ENCODE data around the gene ERVK3-1.
"Not testable (repeated sequence)": the region's sequence is repeated elsewhere in the genome, so short reads cannot be mapped to it uniquely, and the experiment has no call there.

ERVK3-1 gene
- 28.4 to 87.6 reads per million in 2 donors for total RNA-seq

GRCh38 chr19:58305065-58305931 is at the start of gene ERVK3-1:
ERVK3-1 (plus strand) TSS chr19:58305377; CDS start chr19:58312169, 6,792 bp downstream.
- peak; percentile 87 for DNase-seq

DNA sequence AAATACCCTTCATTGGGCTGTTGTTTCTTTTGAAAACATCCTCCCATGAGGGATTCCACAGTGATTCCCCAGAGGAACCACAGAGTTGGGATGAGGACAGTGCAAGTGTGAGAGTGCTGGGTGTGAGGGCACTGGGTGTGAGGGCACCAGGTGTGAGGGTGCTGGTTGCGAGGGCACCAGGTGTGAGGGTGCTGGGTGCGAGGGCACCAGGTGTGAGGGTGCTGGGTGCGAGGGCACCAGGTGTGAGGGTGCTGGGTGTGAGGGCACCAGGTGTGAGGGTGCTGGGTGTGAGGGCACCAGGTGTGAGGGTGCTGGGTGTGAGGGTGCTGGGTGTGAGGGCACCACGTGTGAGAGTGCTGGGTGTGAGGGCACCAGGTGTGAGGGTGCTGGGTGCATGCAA is 46.9 kb upstream of the ERVK3-1 start:
- not testable (repeated sequence) for DNase-seq

DNA sequence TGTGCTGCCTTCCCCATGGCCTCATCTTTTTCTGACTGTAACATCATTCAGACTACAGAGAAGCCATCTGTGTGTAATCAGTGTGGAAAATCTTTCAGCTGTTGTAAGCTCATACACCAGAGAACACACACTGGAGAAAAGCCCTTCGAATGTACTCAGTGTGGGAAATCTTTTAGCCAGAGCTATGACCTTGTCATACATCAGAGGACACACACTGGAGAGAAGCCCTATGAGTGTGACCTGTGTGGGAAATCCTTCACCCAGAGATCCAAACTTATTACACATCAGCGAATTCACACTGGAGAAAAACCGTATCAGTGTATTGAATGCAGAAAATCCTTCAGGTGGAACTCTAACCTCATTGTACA is 43.6 kb upstream of the ERVK3-1 start:
- no peak for DNase-seq

GRCh38 chr19:58261968-58262921 is 42.9 kb upstream of the ERVK3-1 start:
- DNase-seq = no peak

DNA sequence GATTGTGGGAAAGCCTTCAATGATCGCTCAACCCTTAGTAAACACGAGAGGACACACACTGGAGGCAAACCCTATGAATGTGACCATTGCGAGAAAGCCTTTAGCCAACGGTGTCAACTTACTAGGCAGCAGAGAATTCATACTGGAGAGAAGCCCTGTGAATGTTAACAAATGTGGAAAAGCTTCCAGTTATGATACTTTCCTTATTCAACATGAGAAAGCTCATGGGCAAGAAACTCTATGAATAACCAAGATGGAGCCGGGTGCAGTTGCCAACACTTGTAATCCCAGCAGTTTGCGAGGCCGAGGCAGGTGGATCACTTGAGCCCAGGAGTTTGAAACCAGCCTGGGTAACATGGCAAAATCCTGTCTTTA is 42.3 kb upstream of the ERVK3-1 start:
- no peak for DNase-seq

GRCh38 chr19:58265100-58265499 is 40.1 kb upstream of the ERVK3-1 start:
- DNase-seq = no peak

- DNase-seq = no peak
These were observed 36.8 kb upstream of the ERVK3-1 start for GRCh38 chr19:58268344-58268743.

DNA sequence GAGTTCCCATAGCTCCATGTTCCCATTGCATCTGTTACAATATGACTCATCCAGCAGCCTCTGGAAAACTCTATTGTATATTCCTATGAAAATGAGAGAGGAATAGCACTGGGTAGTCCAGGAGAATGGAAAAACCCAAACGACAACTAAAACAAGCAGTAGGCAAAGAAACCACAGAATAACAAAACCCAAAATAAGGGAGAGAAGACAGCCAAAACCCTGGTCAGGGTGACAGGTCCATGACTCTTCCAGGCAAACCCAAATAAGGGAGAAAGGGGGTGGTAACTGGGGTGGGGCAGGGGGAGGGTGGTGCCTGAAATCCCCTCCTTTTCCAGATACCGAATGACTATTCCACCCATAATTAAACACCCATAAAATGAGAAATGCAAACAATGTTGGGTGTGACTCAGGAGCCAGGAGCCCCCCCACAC is 30.4 kb upstream of the ERVK3-1 start:
- DNase-seq = no peak

GRCh38 chr19:58275564-58275963 is 29.6 kb upstream of the ERVK3-1 start:
- no peak for DNase-seq

- no peak for DNase-seq
These were observed 28.0 kb upstream of the ERVK3-1 start for GRCh38 chr19:58277197-58277596.

DNA sequence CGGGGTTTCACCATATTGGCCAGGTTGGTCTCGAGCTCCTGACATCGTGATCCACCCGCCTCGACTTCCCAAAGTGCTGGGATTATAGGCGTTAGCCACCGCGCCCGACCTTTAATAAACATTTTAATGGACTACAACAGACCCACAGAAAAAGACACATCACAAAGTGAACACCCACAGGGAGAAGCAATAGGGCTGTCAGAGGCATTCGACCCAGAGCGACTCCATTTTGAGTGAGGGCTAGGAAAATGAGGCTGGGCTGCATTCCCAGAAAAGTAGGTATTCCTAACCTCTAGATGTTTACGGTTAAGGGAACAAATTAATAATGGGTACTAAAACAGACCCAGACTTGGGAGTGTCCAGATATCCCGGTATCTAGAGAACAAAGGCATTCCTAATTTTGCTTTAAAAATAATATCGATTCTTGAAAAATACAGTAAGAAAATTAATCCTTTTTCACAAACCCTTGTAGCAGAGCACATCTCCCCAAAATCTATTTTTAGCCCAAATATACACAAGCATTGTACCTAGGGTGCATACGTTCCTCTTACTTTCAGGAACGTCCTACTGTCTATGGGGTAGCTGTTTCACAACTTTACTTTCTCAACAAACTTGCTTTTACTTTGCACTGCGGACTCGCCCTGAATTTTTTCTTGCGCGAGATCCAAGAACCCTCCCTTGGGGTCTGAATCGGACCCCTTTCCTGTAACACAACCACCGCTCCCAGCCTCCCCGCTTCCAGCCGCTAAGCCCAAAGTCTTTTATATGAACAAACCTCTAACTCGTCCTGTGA is 27.2 kb upstream of the ERVK3-1 start:
- no peak for DNase-seq

- DNase-seq = peak; percentile 93
These were observed 26.6 kb upstream of the ERVK3-1 start, which contains the start of gene ZNF8 for GRCh38 chr19:58278541-58279041. ZNF8 (plus strand) TSS chr19:58278955; CDS start chr19:58279082, 127 bp downstream.

- DNase-seq = peak; percentile 18
These were observed 25.9 kb upstream of the ERVK3-1 start for GRCh38 chr19:58279042-58279924.

- no peak for DNase-seq
These were observed 25.3 kb upstream of the ERVK3-1 start for GRCh38 chr19:58279925-58280316.

DNA sequence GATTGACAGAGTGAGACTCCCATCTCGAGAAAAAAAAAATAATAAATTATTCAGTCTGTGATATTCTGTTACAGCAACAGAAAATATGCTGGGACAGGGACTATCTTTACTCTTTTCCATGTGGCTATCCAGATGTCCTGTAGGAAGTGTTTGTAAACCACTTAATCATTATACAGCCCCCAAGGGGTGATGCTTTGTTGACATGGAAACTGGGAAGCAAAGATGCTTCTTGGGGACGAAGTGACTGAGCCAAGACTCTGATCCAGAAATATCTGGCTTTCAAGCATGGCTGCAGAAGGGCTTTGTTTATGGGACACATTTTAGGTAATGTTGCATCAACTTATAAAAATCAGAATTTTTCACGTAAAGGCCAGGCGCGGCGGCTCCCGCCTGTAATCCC is 21.0 kb upstream of the ERVK3-1 start:
- DNase-seq = no peak

- DNase-seq = no peak
These were observed 13.2 kb upstream of the ERVK3-1 start for GRCh38 chr19:58291943-58292342.

DNA sequence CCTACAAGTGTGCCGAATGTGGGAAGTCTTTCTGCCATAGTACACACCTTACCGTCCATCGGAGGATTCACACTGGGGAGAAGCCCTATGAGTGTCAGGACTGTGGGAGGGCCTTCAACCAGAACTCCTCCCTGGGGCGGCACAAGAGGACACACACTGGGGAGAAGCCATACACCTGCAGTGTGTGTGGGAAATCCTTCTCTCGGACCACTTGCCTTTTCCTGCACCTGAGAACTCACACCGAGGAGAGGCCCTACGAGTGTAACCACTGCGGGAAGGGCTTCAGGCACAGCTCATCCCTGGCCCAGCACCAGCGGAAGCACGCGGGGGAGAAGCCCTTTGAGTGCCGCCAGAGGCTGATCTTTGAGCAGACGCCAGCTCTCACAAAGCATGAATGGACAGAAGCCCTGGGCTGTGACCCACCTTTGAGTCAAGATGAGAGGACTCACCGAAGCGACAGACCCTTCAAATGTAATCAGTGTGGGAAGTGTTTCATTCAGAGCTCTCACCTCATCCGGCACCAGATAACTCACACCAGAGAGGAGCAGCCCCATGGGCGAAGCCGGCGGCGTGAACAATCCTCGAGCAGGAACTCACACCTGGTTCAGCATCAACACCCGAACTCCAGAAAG is 10.3 kb upstream of the ERVK3-1 start:
- DNase-seq = no peak

- DNase-seq = no peak
These were observed 9.1 kb upstream of the ERVK3-1 start for GRCh38 chr19:58296104-58296503.

DNA sequence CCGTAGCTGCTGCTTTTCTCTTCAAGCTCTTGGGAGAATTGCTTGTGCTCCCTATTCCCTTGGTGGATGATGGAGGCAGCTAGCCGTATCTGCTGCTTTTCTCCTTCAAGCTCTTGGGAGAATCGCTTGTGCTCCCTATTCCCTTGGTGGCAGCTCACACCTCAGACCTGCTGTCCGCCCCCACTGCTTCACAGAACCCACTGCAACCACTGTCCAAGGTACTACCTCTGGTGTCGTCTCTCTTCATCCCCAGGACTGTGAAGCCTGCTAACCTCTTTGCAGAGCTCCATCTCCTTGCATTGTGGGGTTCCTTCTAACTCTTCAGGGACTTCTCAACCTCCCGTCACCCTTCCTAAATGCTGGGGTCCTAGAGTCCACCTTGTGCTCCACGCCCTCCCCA is 4.6 kb upstream of the ERVK3-1 start:
- no peak for DNase-seq

GRCh38 chr19:58304255-58304654 is 922 bp upstream of the ERVK3-1 start:
- DNase-seq = no peak

DNA sequence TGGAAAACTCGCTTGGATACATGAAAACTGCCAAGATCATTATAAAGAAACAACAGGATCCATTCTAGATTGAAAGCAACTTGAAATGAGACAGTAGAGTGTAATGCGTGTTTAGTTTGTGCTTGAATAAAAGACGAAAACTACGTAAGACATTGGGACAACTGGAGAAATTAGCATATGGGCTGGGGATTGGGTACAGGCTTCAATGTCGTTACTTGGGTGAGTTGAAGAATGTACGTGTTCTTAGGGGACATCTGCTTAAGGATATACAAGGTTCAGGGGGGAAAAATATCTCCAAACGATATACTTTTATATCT is 471 bp upstream of the ERVK3-1 start:
- no peak for DNase-seq
